ENCODE measurements around the gene RPRML.

RPRML gene

DNA sequence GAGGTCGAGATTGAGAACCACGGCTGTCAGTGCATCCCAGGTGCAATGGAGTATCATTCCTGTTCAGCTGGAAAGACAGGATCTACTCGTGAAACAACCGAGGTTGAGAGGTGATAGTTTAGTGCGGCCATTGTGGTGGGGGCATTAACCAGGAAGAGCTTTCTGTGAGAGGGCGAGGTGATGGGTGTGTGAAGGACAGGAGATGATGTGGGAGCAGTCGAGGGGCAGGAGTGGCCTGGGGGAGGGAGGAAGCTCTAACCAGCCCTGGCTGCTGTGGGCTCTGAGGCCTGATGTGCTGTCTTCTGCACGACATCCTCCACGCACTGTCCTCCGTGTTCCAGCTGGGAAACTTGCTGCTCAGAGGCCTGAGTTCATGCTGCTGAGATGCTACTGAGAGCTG lies 34.1 kb downstream of the RPRML start:
- H3K4me3 ChIP-seq (ENCODE audit: low read length), result no peak overlapping the region

DNA sequence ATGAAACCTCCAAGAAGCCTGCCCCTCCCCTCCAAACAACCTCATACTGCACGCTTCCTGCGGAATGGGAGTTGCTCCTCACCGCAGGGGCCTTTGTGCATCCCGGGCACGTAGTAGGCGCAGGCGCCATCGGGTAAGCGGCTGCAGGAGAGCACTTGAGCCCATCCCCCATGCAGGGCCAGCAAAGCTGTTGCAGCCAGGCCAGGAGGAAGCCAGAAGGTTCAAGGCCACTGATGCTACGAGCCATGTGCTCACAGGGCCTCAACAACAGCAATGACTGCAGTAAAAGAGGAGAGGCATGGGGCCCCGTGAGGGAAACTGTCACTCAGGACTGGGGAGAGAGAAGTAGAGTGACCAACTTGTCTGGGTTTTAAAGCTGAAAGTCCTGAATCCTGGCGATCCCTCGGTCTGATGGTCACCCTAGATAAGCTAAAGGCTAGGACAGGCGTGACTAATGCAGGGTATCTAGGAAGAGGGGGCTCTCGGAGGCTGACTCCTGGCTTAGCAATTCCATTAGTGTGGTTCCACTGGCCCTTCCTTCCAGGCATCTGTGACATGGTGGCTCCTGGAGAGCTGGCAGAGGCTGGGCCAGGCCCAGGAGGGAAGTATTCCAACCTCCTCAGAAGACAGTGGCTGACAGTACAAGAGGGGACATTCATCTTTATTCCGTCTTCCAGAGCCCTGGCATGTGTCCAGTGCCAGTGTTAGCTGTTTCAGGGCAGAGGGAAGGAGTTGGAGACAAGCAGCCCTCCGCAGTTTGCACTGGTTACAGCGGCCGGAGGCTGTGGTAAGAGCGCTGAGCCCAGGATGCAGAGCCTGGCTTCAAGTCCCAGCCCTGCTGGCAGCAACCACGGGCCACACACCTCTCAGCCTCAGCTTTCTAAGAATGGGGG lies 35.3 kb downstream of the RPRML start:
- Histone ChIP-seq H3K4me3 (ENCODE audit: low read length) (no peak overlapping the region), H3K79me2 (ENCODE audit: low read length) (no peaks in the 10 kb centered on the region), H3K4me2 (ENCODE audit: low read depth, low read length) (no peak overlapping the region), H3K9me3 (replicated peaks; ENCODE audit: insufficient read depth, low read length) (no peaks in the 10 kb centered on the region), H4K20me1 (ENCODE audit: insufficient read depth, low read length) (no peaks in the 10 kb centered on the region), H3K9ac (ENCODE audit: low read length) (no peak overlapping the region), H3K36me3 (replicated peaks; ENCODE audit: insufficient read depth, low read length) (no peaks in the 10 kb centered on the region), H3K27ac (ENCODE audit: low read length) (no peak overlapping the region), H2AFZ (ENCODE audit: low read length) (no peak overlapping the region), H3K4me1 (ENCODE audit: low read length) (no peaks in the 10 kb centered on the region), H3F3A (ENCODE audit: insufficient read depth, low read length) (0 out of 2 replicates have a peak, but pooled peaks cover 12% of the 10 kb centered on the region), H3K27me3 (replicated peaks; ENCODE audit: insufficient read depth, low read length) (no peaks in the 10 kb centered on the region), H3K9me2 (replicated peaks; ENCODE audit: insufficient read depth, low read length) (no peaks in the 10 kb centered on the region)
- DNase-seq, result no peak
- TF ChIP-seq EZH2 (optimal IDR thresholded peaks at IDR 0.05; ENCODE audit: low read depth, low read length) (no peak), CTCF (IDR thresholded peaks at IDR 0.05; ENCODE audit: low read length) (no peak), EZH2phosphoT487 (IDR thresholded peaks at IDR 0.05; ENCODE audit: low read length) (no peak)

More for the DNA sequence above, 34.1 kb downstream of the RPRML start:
- Histone ChIP-seq H3F3A (ENCODE audit: insufficient read depth, low read length) (0 out of 2 replicates have a peak, but pooled peaks cover 8% of the 10 kb centered on the region), H3K27ac (ENCODE audit: low read length) (no peak overlapping the region), H3K4me1 (ENCODE audit: low read length) (no peaks in the 10 kb centered on the region), H3K9ac (ENCODE audit: low read length) (no peak overlapping the region), H2AFZ (ENCODE audit: low read length) (no peak overlapping the region), H3K79me2 (ENCODE audit: low read length) (no peaks in the 10 kb centered on the region), H3K36me3 (replicated peaks; ENCODE audit: insufficient read depth, low read length) (no peaks in the 10 kb centered on the region), H3K9me3 (replicated peaks; ENCODE audit: insufficient read depth, low read length) (no peaks in the 10 kb centered on the region), H4K20me1 (ENCODE audit: insufficient read depth, low read length) (no peaks in the 10 kb centered on the region), H3K4me2 (ENCODE audit: low read depth, low read length) (no peak overlapping the region), H3K9me2 (replicated peaks; ENCODE audit: insufficient read depth, low read length) (no peaks in the 10 kb centered on the region), H3K27me3 (replicated peaks; ENCODE audit: insufficient read depth, low read length) (no peaks in the 10 kb centered on the region)
- DNase-seq, result no peak
- TF ChIP-seq CTCF (IDR thresholded peaks at IDR 0.05; ENCODE audit: low read length), result no peak
- no peak for TF ChIP-seq EZH2phosphoT487 (IDR thresholded peaks at IDR 0.05; ENCODE audit: low read length)
- TF ChIP-seq EZH2 (optimal IDR thresholded peaks at IDR 0.05; ENCODE audit: low read depth, low read length), result no peak

- H3K9me3 ChIP-seq (replicated peaks; ENCODE audit: insufficient read depth, low read length), result no peaks in the 10 kb centered on the region
- no peaks in the 10 kb centered on the region for H3K9me2 ChIP-seq (replicated peaks; ENCODE audit: insufficient read depth, low read length)
- H3K79me2 ChIP-seq (ENCODE audit: low read length), result no peaks in the 10 kb centered on the region
- no peaks in the 10 kb centered on the region for H3K27me3 ChIP-seq (replicated peaks; ENCODE audit: insufficient read depth, low read length)
- no peak overlapping the region for H3K9ac ChIP-seq (ENCODE audit: low read length)
- H3K36me3 ChIP-seq (replicated peaks; ENCODE audit: insufficient read depth, low read length), result no peaks in the 10 kb centered on the region
- 0 out of 2 replicates have a peak, but pooled peaks cover 12% of the 10 kb centered on the region for H3F3A ChIP-seq (ENCODE audit: insufficient read depth, low read length)
- TF ChIP-seq EZH2 (optimal IDR thresholded peaks at IDR 0.05; ENCODE audit: low read depth, low read length), result no peak
- TF ChIP-seq CTCF (IDR thresholded peaks at IDR 0.05; ENCODE audit: low read length), result no peak
- TF ChIP-seq EZH2phosphoT487 (IDR thresholded peaks at IDR 0.05; ENCODE audit: low read length), result no peak
- no peak overlapping the region for H3K4me2 ChIP-seq (ENCODE audit: low read depth, low read length)
- no peak for DNase-seq
- no peak overlapping the region for H3K4me3 ChIP-seq (ENCODE audit: low read length)
- no peak overlapping the region for H3K27ac ChIP-seq (ENCODE audit: low read length)
- H2AFZ ChIP-seq (ENCODE audit: low read length), result no peak overlapping the region
- H4K20me1 ChIP-seq (ENCODE audit: insufficient read depth, low read length), result no peaks in the 10 kb centered on the region
- no peaks in the 10 kb centered on the region for H3K4me1 ChIP-seq (ENCODE audit: low read length)
Measured at GRCh38 chr17:46943218-46943500, 35.9 kb downstream of the RPRML start.
